Stomach (tissue), 19 donors: ENCODE data around the gene C15orf62. TPM values are rescaled to one million over a fixed set of nuclear protein-coding genes. Genes with fewer than 3 reads are reported as not detected.

Experiments used
- DNase-seq, 2 donors: peaks; one replicate each; pipeline versions ENCODE4 v3.0.0 to v3.0.0-alpha.2; 2013 to 2019
- H3K27ac ChIP-seq, 5 donors: fragments of 200-600 bp in 4 of 5; sonication (generic) in 4 of 5; one replicate each; pipeline ENCODE4 v1.5.1; 2013 to 2019; ENCODE audit warnings: mild to moderate bottlenecking in 1 of 5, moderate library complexity in 1 of 5
- H3K27me3 ChIP-seq, 3 donors: fragments of 200-600 bp; sonication (generic); one replicate each; pipeline ENCODE4 v1.5.1; 2017 to 2019; ENCODE audit warnings: mixed run types in 1 of 3
- H3K36me3 ChIP-seq, 4 donors: fragments of 200-600 bp; sonication (generic); 1 replicate in 3 of 4; 2 replicates in 1 of 4; pipeline ENCODE4 v1.5.1; 2016 to 2019
- H3K4me1 ChIP-seq, 4 donors: fragments of 200-600 bp; sonication (generic); one replicate each; pipeline ENCODE4 v1.5.1; 2016 to 2019
- H3K4me3 ChIP-seq, 4 donors: fragments of 200-600 bp; sonication (generic) in 3 of 4; one replicate each; pipeline ENCODE4 v1.5.1; 2016 to 2019; ENCODE audit warnings: mild to moderate bottlenecking in 1 of 4
- H3K9me3 ChIP-seq, 4 donors: fragments of 200-600 bp; sonication (generic); one replicate each; pipeline ENCODE4 v1.5.1; 2016 to 2019
- EP300 ChIP-seq: sonication (generic); formaldehyde crosslinking; IDR thresholded peaks from one replicate; pipeline ENCODE4 v1.6.1; 2017; ENCODE audit warnings: antibody characterized with exemption
- POLR2A ChIP-seq, 4 donors: fragments of 450-650 bp; IDR thresholded peaks; one replicate each; pipeline ENCODE4 v1.6.1; 2016; ENCODE audit warnings: antibody characterized with exemption in 4 of 4, control low read depth in 2 of 4, mild to moderate bottlenecking in 1 of 4, moderate library complexity in 1 of 4
- POLR2AphosphoS5 ChIP-seq, 3 donors: sonication (generic); formaldehyde crosslinking; IDR thresholded peaks; one replicate each; pipeline ENCODE4 v1.6.1; 2016; ENCODE audit warnings: antibody characterized with exemption in 3 of 3
- WGBS, 5 donors: extraction: QIAGEN DNeasy Blood & Tissue Kit in 3 of 5; methylation state at CpG; one replicate each; pipeline versions ENCODE4 v1.1.5 to v1.1.7; 2013 to 2018; 5-methylcytosine and 5-hydroxymethylcytosine counted together
- intact Hi-C: fragments of 100-400 bp; cut with DNase I; formaldehyde crosslinking; loops from one replicate; pipeline ENCODE4 v1.15.1; 2023; ENCODE audit warnings: low total_unique reads
- long read RNA-seq, 10 donors: transcript quantifications; one replicate each; lab custom pipeline, GENCODE V29; 2026
- polyA plus RNA-seq, 3 donors: library from polyadenylated mRNA; stranded (reverse); fragments of 200-250 nt; gene quantifications; one replicate each; pipeline ENCODE4 v1.2.3, GENCODE V29; 2013
- total RNA-seq, 5 donors: library from RNA; depleted of rRNA; stranded (reverse); fragments of >200 nt; gene quantifications; one replicate each; pipeline versions ENCODE4 v1.1.0 to v1.2.3, GENCODE V29; 2014 to 2016
- TF ChIP-seq, protein P1 (sequence below), 7 experiments: fragments of 450-650 bp in 4 of 7; fragments of 200-600 bp in 3 of 7; sonication (generic) in 3 of 7; IDR thresholded peaks; one replicate each; pipeline ENCODE4 v1.5.1; 2016 to 2019; ENCODE audit warnings: antibody characterized with exemption in 7 of 7, control low read depth in 2 of 7, mild to moderate bottlenecking in 1 of 7
- donor health status: healthy with polysubstance abuse.
- donor health status: Bipolar disorder and iron deficiency.
- donor health status: healthy.

Gene C15orf62, protein sequence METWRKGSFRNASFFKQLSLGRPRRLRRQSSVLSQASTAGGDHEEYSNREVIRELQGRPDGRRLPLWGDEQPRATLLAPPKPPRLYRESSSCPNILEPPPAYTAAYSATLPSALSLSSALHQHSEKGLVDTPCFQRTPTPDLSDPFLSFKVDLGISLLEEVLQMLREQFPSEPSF
- total RNA-seq: 10 to 100 TPM in 1 of 5 donors, not detected in 4; 39.3 TPM
- 1 to 10 TPM in 1 of 3 donors, under 1 TPM in 2; 0.25 to 4.5 (median 0.31) TPM for polyA plus RNA-seq
- long read RNA-seq, donor 1, partial matches to known transcripts: 0 of 1 reads
- long read RNA-seq, donor 1, other reads (novel, unspliced or antisense): 0 of 1 reads
- long read RNA-seq, donor 2, partial matches to known transcripts: 0 of 2 reads
- long read RNA-seq, donor 2, other reads (novel, unspliced or antisense): 0 of 2 reads
- long read RNA-seq, donor 3, partial matches to known transcripts: 0 of 2 reads
- long read RNA-seq, donor 3, other reads (novel, unspliced or antisense): 0 of 2 reads
- long read RNA-seq, donor 4: 0 reads
- long read RNA-seq, donor 5, partial matches to known transcripts: 0 of 3 reads
- long read RNA-seq, donor 5, other reads (novel, unspliced or antisense): 0 of 3 reads
- long read RNA-seq, donor 6, partial matches to known transcripts: 0 of 4 reads
- long read RNA-seq, donor 6, other reads (novel, unspliced or antisense): 0 of 4 reads
- long read RNA-seq, donor 7: 0 reads
- long read RNA-seq, donor 8, transcript C15orf62-201 (1 exons, 2,370 nt): major isoform, 5 of 5 reads
- long read RNA-seq, donor 8, partial matches to known transcripts: 0 of 5 reads
- long read RNA-seq, donor 8, other reads (novel, unspliced or antisense): 0 of 5 reads
- long read RNA-seq, donor 9, partial matches to known transcripts: 0 of 1 reads
- long read RNA-seq, donor 9, other reads (novel, unspliced or antisense): 0 of 1 reads
- long read RNA-seq, donor 10, partial matches to known transcripts: 0 of 5 reads
- long read RNA-seq, donor 10, other reads (novel, unspliced or antisense): 5 of 5 reads

DNA sequence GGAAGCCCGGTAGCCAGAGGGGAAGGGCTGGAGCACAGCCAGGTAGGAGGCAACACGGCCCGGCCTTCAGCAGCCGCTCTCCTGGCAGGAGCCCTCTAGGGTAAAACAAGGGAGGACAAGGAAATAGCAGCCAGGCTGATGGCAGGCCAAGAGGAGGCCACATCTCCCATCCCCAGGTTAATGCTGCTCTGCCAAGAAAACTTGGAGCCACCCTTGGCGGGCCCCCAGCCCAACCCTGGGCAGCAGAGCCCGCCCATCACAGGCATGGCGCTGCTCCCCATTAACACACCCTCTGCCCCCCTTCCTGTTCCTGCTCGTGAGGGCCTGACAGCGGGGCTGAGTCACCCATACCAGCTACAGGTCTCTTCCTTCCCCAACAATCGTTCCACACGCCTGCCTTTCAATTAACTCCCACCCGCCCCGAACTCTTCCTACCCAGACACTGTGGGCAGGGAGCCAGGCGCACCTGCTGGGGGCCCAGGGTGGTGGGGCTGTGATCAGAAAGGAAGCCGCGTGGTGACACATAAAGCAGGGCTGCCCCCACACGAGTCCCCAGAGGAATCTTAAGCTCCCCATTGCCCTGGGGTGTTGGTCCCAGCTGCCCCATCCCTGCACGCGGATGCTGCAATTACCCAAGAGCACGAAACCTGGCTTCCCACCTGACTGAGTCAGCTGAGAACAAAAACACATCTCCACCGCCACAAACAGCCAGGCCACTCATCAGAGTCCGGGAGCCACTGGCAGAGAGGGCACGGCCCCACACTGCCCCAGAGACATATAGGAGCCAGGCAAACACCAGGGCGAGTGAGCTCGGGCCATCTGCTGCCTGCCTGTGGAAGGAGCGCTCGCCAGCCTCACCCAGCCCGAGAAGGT, at the start of gene C15orf62:
Gene C15orf62 (plus strand): TSS at position 707 of the 873 bp plus-strand sequence. CDS start 516 bp downstream, outside the sequence.
- Histone ChIP-seq H3K9me3 (no peaks in the 10 kb centered on the region), H3K36me3 (peaks cover 20 to 65% (median 56%) of the 10 kb centered on the region in 4 donors), H3K27ac (peak within 1 kb of the TSS; percentile 47 to 91 (median 77)), H3K4me1 (peaks cover 46 to 67% (median 62%) of the 10 kb centered on the region in 4 donors), H3K27me3 (no peaks in the 10 kb centered on the region), H3K4me3 (peak within 1 kb of the TSS in 1 of 4 donors; percentile 16)
- TF ChIP-seq POLR2A (IDR thresholded peaks at IDR 0.05): no peak
- TF ChIP-seq POLR2AphosphoS5 (IDR thresholded peaks at IDR 0.05): peak in 2 of 3 donors; percentile 25 to 49
- intact Hi-C loops: no loop called here
- DNase-seq: peak; percentile 73 to 92
- WGBS, 5 donors: 26 to 42% (median 32%) methylated on average over 26 to 28 of the region's 28 CpGs

DNA sequence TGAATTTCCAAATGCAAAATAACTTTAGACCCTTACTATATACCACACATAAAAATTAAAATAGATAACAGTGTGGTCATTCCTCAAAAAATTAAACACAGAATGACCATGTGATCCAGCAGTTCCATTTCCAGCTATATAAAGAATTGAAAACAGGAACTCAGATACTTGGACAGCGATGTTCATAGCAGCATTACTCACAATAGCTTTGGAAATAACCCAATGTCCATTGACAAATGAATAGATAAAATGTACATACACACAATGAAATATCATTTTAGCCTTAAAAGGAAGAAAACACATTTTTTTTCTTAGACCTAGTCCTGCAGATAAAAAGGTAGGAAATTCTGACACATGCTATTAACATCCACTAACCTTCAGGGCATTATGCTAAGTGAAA, 48.1 kb upstream of the C15orf62 start:
- no peak overlapping the region for H3K4me3 ChIP-seq
- WGBS, 5 donors: 80 to 92% (median 88%) methylated on average over 1 of the region's 1 CpG
- H3K4me1 ChIP-seq: no peaks in the 10 kb centered on the region
- TF ChIP-seq POLR2A (IDR thresholded peaks at IDR 0.05): no peak
- no peak for TF ChIP-seq EP300
- no peak for TF ChIP-seq POLR2AphosphoS5 (IDR thresholded peaks at IDR 0.05)
- H3K27me3 ChIP-seq: no peaks in the 10 kb centered on the region
- H3K9me3 ChIP-seq: no peaks in the 10 kb centered on the region
- no peaks in the 10 kb centered on the region for H3K36me3 ChIP-seq
- no peak overlapping the region for H3K27ac ChIP-seq
- DNase-seq: no peak
- intact Hi-C loops: no loop called here

DNA sequence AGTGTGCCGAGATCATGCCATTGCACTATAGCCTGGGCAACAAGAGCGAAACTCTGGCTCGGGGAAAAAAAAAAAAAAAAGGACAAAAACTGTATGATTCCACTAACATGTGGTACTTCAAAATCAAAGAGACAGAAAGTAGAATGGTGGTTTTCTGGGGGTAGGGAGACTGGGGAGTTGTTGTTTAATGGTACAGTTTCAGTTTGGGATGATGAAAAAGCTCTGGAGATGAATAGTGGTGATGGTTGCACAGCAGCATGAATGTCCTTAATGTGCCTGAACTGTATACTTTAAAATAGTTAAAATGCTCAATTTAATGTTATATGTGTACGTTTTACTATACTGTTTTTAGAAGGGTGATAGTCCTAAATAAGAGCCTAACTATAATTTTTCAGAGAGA, 47.4 kb upstream of the C15orf62 start:
- no peaks in the 10 kb centered on the region for H3K27me3 ChIP-seq
- H3K4me1 ChIP-seq: no peaks in the 10 kb centered on the region
- DNase-seq: no peak
- H3K4me3 ChIP-seq: no peak overlapping the region
- no peaks in the 10 kb centered on the region for H3K36me3 ChIP-seq
- H3K27ac ChIP-seq: no peak overlapping the region
- intact Hi-C loops: no loop called here
- TF ChIP-seq POLR2A (IDR thresholded peaks at IDR 0.05) (no peak), EP300 (no peak), POLR2AphosphoS5 (IDR thresholded peaks at IDR 0.05) (no peak)
- TF ChIP-seq, protein P1, sequence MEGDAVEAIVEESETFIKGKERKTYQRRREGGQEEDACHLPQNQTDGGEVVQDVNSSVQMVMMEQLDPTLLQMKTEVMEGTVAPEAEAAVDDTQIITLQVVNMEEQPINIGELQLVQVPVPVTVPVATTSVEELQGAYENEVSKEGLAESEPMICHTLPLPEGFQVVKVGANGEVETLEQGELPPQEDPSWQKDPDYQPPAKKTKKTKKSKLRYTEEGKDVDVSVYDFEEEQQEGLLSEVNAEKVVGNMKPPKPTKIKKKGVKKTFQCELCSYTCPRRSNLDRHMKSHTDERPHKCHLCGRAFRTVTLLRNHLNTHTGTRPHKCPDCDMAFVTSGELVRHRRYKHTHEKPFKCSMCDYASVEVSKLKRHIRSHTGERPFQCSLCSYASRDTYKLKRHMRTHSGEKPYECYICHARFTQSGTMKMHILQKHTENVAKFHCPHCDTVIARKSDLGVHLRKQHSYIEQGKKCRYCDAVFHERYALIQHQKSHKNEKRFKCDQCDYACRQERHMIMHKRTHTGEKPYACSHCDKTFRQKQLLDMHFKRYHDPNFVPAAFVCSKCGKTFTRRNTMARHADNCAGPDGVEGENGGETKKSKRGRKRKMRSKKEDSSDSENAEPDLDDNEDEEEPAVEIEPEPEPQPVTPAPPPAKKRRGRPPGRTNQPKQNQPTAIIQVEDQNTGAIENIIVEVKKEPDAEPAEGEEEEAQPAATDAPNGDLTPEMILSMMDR (IDR thresholded peaks at IDR 0.05): no peak
- H3K9me3 ChIP-seq: no peaks in the 10 kb centered on the region
- 87 to 94% (median 92%) methylated on average over 4 of the region's 4 CpGs for WGBS, 5 donors

DNA sequence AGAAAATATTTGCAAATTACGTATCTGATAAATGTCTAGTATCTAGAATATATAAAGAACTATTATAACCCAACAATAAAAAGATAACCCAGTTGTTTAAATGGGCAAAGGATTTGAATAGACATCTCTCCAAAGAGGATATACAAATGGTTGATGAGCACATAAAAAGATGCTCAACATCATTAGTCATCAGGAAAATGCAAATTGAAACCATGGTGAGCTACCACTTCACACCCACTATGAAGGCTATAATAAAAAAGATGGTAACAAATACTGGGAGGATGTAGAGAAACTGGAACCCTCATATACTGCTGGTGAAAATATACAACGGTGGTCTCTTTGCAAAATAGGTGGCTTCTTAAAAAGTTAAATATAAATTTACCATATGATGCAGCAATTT, 46.8 kb upstream of the C15orf62 start:
- no peak for DNase-seq
- H3K4me1 ChIP-seq: no peaks in the 10 kb centered on the region
- no peaks in the 10 kb centered on the region for H3K9me3 ChIP-seq
- no peak for TF ChIP-seq EP300
- TF ChIP-seq, protein P1 (IDR thresholded peaks at IDR 0.05): no peak
- no peak for TF ChIP-seq POLR2A (IDR thresholded peaks at IDR 0.05)
- TF ChIP-seq POLR2AphosphoS5 (IDR thresholded peaks at IDR 0.05): no peak
- intact Hi-C loops: no loop called here
- H3K27ac ChIP-seq: no peak overlapping the region
- H3K27me3 ChIP-seq: no peaks in the 10 kb centered on the region
- WGBS, 5 donors: 76 to 88% (median 81%) methylated on average over 2 of the region's 2 CpGs
- H3K4me3 ChIP-seq: no peak overlapping the region
- H3K36me3 ChIP-seq: no peaks in the 10 kb centered on the region
